Activated naive CD4-positive, alpha-beta T cell treated with anti-CD3 and anti-CD28 coated beads for 36 hours (primary cell): ENCODE results near the gene RUNX1. TPM values are rescaled to one million over a fixed set of nuclear protein-coding genes. Genes with fewer than 3 reads are reported as not detected.

Source experiments
- CTCF ChIA-PET: fragments of 350-600 bp; sonication (Branson Sonifier 250); formaldehyde crosslinking; loops from one replicate; lab custom pipeline; 2021; ENCODE audit warnings: antibody characterized with exemption; lab: Charles Lee
- DNase-seq: peaks from one replicate; pipeline ENCODE4 v3.0.0-alpha.2; 2020
- H3K27ac Mint-ChIP-seq: one replicate; pipeline ENCODE4 v1.8.0; 2021; ENCODE audit warnings: mild to moderate bottlenecking, mixed read lengths
- H3K27me3 Mint-ChIP-seq: one replicate; pipeline ENCODE4 v1.8.0; 2021; ENCODE audit warnings: low read depth, mixed read lengths
- H3K36me3 Mint-ChIP-seq: one replicate; pipeline ENCODE4 v1.8.0; 2021; ENCODE audit warnings: low read depth, mixed read lengths
- H3K4me1 Mint-ChIP-seq: one replicate; pipeline ENCODE4 v1.8.0; 2021; ENCODE audit warnings: low read depth, mixed read lengths
- H3K4me3 Mint-ChIP-seq: one replicate; pipeline ENCODE4 v1.8.0; 2021; ENCODE audit warnings: mild to moderate bottlenecking, moderate library complexity, mixed read lengths
- H3K9me3 Mint-ChIP-seq: one replicate; pipeline ENCODE4 v1.8.0; 2021; ENCODE audit warnings: mixed read lengths
- intact Hi-C: fragments of 100-400 bp; cut with micrococcal nuclease; formaldehyde crosslinking; loops from one replicate; pipeline ENCODE4 v1.15.1; 2023
- total RNA-seq, 2 experiments: library from RNA; stranded (reverse); gene quantifications; one replicate each; pipeline ENCODE4 v1.2.3, GENCODE V29; 2021

RUNX1 gene
- total RNA-seq, 2 experiments from 2014 or later, result 36.9 to 41.0 TPM

- Mint-ChIP-seq H3K4me1 (peaks cover 15% of the 10 kb centered on the region), H3K27ac (no peak overlapping the region), H3K4me3 (no peak overlapping the region), H3K9me3 (peaks cover 2% of the 10 kb centered on the region), H3K27me3 (peaks cover 3% of the 10 kb centered on the region), H3K36me3 (peaks cover 1% of the 10 kb centered on the region)
- intact Hi-C loops, result no loop called here
- no peak for DNase-seq
- CTCF ChIA-PET, result interaction anchor here (0.7 kb wide), 1 partner anchor 152 kb away, joined by 4 read pairs; no protein-coding TSS in a partner anchor
Measured at GRCh38 chr21:35079181-35079580, 30.1 kb upstream of the RUNX1 start.

DNA sequence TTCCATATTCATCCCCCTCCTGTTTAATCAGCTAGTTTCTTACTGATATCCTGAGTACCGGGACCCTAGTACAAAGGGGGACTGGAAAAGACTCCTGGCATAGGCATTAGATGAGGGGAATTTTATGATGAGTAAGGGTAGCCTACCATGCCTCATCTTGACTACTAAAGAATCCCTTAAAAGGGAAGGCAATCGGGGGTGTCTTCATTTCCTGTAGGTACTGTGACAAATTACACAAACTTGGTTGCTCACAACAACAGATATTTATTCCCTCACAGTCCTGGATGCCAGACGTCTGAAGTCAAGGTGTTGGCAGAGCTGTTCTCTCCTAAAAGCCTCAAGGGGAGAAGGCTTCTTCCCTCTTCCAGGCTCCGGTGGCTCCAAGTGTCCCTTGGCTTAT, 28.9 kb upstream of the RUNX1 start:
- Mint-ChIP-seq H3K27ac (no peak overlapping the region), H3K36me3 (peaks cover under 1% of the 10 kb centered on the region), H3K9me3 (no peaks in the 10 kb centered on the region), H3K27me3 (peaks cover 3% of the 10 kb centered on the region), H3K4me3 (no peak overlapping the region), H3K4me1 (peaks cover 15% of the 10 kb centered on the region)
- CTCF ChIA-PET, result no interaction called here
- peak; percentile 29 for DNase-seq
- intact Hi-C loops, result no loop called here

DNA sequence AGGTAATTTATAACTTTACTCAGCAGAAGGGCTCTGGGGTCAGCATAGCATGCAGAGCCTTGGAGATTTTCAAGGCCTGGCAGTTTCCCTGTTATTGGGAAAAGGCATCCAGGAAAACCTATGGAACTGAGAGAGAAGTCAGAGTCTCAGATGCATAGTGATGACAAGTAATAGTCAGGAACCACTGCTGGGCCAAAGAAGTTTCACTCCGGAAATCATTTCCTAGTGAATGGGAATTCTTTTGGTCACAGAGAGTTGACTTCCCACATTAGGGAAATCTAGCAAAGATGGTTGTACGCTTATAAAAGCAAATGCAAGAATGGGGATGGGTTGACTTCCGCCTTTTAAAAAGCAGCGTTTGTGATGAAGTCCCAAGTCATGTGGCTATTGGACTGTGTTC, 28.4 kb upstream of the RUNX1 start:
- H3K4me1 Mint-ChIP-seq, result peaks cover 15% of the 10 kb centered on the region
- H3K9me3 Mint-ChIP-seq, result no peaks in the 10 kb centered on the region
- H3K27ac Mint-ChIP-seq, result no peak overlapping the region
- CTCF ChIA-PET, result no interaction called here
- peaks cover 3% of the 10 kb centered on the region for H3K27me3 Mint-ChIP-seq
- intact Hi-C loops, result no loop called here
- H3K4me3 Mint-ChIP-seq, result no peak overlapping the region
- no peak for DNase-seq
- H3K36me3 Mint-ChIP-seq, result no peaks in the 10 kb centered on the region

- Mint-ChIP-seq H3K27ac (no peak overlapping the region), H3K27me3 (peaks cover 2% of the 10 kb centered on the region), H3K4me1 (peaks cover 15% of the 10 kb centered on the region), H3K36me3 (no peaks in the 10 kb centered on the region), H3K9me3 (no peaks in the 10 kb centered on the region), H3K4me3 (no peak overlapping the region)
- intact Hi-C loops, result loop anchor here (1.0 kb wide), 2 partner anchors 13 to 24 kb away; no protein-coding TSS in a partner anchor
- CTCF ChIA-PET, result interaction anchor here (1.0 kb wide), 1 partner anchor 131 kb away, joined by 3 read pairs; no protein-coding TSS in a partner anchor
- DNase-seq, result peak; percentile 61
Measured at GRCh38 chr21:35075546-35075945, 26.4 kb upstream of the RUNX1 start.

GRCh38 chr21:35072960-35073359, 23.9 kb upstream of the RUNX1 start:
- no peak overlapping the region for H3K4me3 Mint-ChIP-seq
- intact Hi-C loops, result no loop called here
- H3K36me3 Mint-ChIP-seq, result no peaks in the 10 kb centered on the region
- H3K9me3 Mint-ChIP-seq, result no peaks in the 10 kb centered on the region
- no peaks in the 10 kb centered on the region for H3K27me3 Mint-ChIP-seq
- H3K4me1 Mint-ChIP-seq, result peaks cover 11% of the 10 kb centered on the region
- H3K27ac Mint-ChIP-seq, result no peak overlapping the region
- CTCF ChIA-PET, result no interaction called here
- no peak for DNase-seq

DNA sequence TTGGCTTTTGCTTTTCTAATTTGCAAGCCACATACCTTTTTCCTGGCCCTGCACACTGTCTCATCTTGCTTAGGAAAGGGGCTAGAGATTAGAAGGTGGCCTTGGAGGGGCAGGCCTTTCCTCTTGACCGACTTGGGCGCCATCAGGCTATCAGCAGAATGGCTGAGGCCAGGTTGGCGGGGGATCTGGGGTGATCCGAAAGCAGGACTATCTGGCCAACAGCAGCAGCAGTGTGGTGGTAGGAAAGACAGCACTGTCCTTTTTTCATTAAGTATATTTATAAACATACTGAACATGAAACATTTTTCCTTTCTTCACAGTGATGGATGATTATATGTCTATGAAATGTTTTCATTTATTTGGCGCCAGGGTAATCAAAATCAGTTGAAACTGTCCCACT, 23.5 kb upstream of the RUNX1 start:
- no peaks in the 10 kb centered on the region for H3K27me3 Mint-ChIP-seq
- H3K4me3 Mint-ChIP-seq, result no peak overlapping the region
- no peak for DNase-seq
- H3K9me3 Mint-ChIP-seq, result no peaks in the 10 kb centered on the region
- CTCF ChIA-PET, result no interaction called here
- intact Hi-C loops, result no loop called here
- no peak overlapping the region for H3K27ac Mint-ChIP-seq
- no peaks in the 10 kb centered on the region for H3K36me3 Mint-ChIP-seq
- peaks cover 7% of the 10 kb centered on the region for H3K4me1 Mint-ChIP-seq

- Mint-ChIP-seq H3K27ac (no peak overlapping the region), H3K9me3 (no peaks in the 10 kb centered on the region), H3K4me1 (peaks cover 5% of the 10 kb centered on the region), H3K4me3 (no peak overlapping the region), H3K36me3 (no peaks in the 10 kb centered on the region), H3K27me3 (no peaks in the 10 kb centered on the region)
- DNase-seq, result no peak
- intact Hi-C loops, result no loop called here
- CTCF ChIA-PET, result no interaction called here
Measured at GRCh38 chr21:35071347-35071746, 22.2 kb upstream of the RUNX1 start.

- CTCF ChIA-PET, result interaction anchor here (0.6 kb wide), 1 partner anchor 1167 kb away, joined by 3 read pairs; no protein-coding TSS in a partner anchor
- Mint-ChIP-seq H3K36me3 (no peaks in the 10 kb centered on the region), H3K9me3 (no peaks in the 10 kb centered on the region)
Measured at GRCh38 chr21:35070436-35070835, 21.3 kb upstream of the RUNX1 start.

DNA sequence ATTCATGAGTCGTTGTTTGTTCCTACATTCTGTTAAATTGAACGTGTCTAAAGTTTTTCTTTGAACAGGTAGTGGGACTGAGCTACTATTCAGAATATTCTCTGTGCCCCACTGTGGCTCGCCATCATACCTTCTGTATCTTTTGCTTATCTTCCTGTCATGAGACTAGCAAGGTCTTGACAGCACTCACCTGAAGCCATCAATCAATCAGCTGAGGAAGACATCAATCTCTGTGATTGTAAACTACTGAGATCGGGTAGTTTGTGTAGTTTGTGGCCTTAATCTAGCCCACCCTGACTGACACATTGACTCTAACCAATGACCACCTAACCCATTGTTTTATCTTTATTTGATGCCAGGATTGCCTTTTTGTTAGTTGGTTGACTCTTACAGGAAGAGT, 17.7 kb upstream of the RUNX1 start:
- CTCF ChIA-PET, result interaction anchor here (0.9 kb wide), 1 partner anchor 14 kb away, joined by 3 read pairs; no protein-coding TSS in a partner anchor
- Mint-ChIP-seq H3K4me3 (no peak overlapping the region), H3K9me3 (no peaks in the 10 kb centered on the region), H3K4me1 (peaks cover 11% of the 10 kb centered on the region), H3K27me3 (no peaks in the 10 kb centered on the region), H3K27ac (no peak overlapping the region), H3K36me3 (no peaks in the 10 kb centered on the region)
- intact Hi-C loops, result no loop called here
- DNase-seq, result no peak

More at GRCh38 chr21:35070436-35070835, 21.3 kb upstream of the RUNX1 start:
- no peak overlapping the region for H3K27ac Mint-ChIP-seq
- H3K4me3 Mint-ChIP-seq, result no peak overlapping the region
- no peaks in the 10 kb centered on the region for H3K27me3 Mint-ChIP-seq
- DNase-seq, result no peak
- intact Hi-C loops, result no loop called here
- peaks cover 1% of the 10 kb centered on the region for H3K4me1 Mint-ChIP-seq

DNA sequence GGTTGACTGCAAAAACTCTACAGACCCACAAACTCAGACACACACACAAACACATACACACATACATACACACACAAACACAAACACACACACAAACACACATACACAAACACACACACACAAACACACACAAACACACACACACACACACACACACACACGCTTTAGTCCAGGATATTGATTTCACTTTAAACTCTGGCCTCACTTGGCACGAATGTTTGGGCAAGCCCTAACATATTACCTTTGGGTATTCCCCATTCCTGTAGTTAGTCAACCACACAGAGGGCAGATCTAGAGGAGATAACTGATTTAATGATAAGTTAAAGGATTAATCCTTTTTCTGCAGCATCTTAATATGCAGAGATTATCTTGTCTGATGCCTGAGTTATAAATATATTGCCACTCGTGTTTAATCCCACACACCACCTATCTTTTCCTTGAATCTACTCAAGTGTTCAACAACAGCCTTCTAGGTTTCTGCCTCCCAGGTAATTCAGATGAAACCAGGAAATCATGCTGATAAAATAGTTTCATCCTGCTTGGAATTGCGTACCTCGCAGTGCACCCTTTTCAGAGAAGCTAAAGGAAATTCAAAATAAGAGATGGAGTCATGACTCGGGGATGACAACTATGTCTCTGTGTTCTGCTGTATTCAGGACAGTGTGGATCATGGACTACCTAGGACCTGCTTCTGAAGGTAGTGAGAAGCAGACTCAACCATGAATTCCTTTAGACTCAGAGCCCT, 14.5 kb upstream of the RUNX1 start:
- Mint-ChIP-seq H3K4me1 (peaks cover 24% of the 10 kb centered on the region), H3K4me3 (no peak overlapping the region), H3K27me3 (no peaks in the 10 kb centered on the region), H3K36me3 (no peaks in the 10 kb centered on the region), H3K9me3 (no peaks in the 10 kb centered on the region), H3K27ac (no peak overlapping the region)
- intact Hi-C loops, result no loop called here
- CTCF ChIA-PET, result no interaction called here
- peak; percentile 24 for DNase-seq

DNA sequence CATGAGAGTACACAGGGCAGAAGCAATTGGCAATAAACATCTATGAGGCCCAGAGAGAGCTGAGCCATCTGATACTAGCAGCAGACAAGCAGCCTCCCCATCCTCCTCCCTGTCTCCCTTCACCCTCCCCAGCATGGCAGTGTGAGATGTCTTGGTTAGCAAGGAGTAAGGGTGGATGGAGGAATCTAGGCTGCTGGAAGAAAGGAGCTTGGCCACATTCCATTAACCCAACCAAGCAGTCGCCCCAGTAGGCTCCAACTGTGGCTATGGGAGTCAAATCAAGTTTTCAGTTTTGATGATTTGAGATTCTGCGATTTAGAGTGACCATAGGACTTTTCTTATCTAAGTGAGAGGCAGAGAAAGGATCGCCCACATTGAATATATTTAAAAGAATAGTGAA, 12.9 kb upstream of the RUNX1 start:
- CTCF ChIA-PET, result no interaction called here
- Mint-ChIP-seq H3K27ac (no peak overlapping the region), H3K36me3 (no peaks in the 10 kb centered on the region), H3K4me1 (peaks cover 28% of the 10 kb centered on the region), H3K4me3 (no peak overlapping the region), H3K9me3 (no peaks in the 10 kb centered on the region), H3K27me3 (no peaks in the 10 kb centered on the region)
- DNase-seq, result no peak
- intact Hi-C loops, result no loop called here

DNA sequence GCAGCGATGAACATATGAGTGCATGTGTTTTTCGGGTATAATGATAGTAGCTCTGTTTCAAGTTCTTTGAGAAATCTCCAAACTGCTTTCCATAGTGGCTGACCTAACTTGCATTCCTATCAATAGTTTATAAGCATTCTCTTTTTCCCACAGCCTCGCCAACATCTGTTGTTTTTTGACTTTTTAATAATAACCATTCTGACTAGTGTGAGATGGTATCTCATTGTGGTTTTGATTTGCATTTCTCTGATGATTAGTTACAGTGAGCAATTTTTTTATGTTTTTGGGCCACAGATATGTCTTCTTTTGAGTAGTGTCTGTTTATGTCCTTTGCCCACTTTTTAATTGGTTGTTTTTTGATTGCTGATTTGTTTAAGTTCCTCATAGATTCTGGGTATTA, 10.6 kb upstream of the RUNX1 start:
- no peak for DNase-seq
- no peaks in the 10 kb centered on the region for H3K27me3 Mint-ChIP-seq
- H3K9me3 Mint-ChIP-seq, result no peaks in the 10 kb centered on the region
- no peaks in the 10 kb centered on the region for H3K36me3 Mint-ChIP-seq
- CTCF ChIA-PET, result interaction anchor here (0.6 kb wide), 1 partner anchor 364 kb away, joined by 5 read pairs; no protein-coding TSS in a partner anchor
- H3K4me3 Mint-ChIP-seq, result no peak overlapping the region
- H3K27ac Mint-ChIP-seq, result no peak overlapping the region
- intact Hi-C loops, result no loop called here
- H3K4me1 Mint-ChIP-seq, result peaks cover 28% of the 10 kb centered on the region

DNA sequence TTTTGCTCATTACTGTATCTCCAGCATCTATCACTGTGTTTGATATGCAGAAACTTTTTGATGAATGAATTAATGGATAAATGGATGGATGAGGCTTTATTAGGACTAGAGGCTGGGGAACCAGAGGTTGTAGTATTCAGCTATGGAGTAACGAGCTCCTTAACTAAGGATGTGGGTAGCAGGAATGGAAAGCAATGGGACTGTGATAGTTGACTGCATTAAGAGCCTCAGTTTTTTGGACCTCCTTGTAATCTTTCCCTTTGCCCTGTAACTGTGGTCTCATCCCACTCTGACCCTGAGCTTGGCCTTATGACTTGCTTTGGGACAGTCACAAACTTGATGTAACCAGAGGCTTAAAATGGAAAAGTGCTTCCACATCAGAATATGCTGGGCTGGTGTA, 9.0 kb upstream of the RUNX1 start:
- peaks cover 30% of the 10 kb centered on the region for H3K4me1 Mint-ChIP-seq
- H3K27me3 Mint-ChIP-seq, result no peaks in the 10 kb centered on the region
- CTCF ChIA-PET, result interaction anchor here (0.6 kb wide), 1 partner anchor 79 kb away, joined by 3 read pairs; no protein-coding TSS in a partner anchor
- no peak overlapping the region for H3K27ac Mint-ChIP-seq
- H3K36me3 Mint-ChIP-seq, result no peaks in the 10 kb centered on the region
- no peak for DNase-seq
- H3K9me3 Mint-ChIP-seq, result no peaks in the 10 kb centered on the region
- H3K4me3 Mint-ChIP-seq, result no peak overlapping the region
- intact Hi-C loops, result no loop called here
